NT2/D1 (cell line): ENCODE results near the gene TMEM38A.

ENCODE experiments used
- SUZ12 ChIP-seq: IDR thresholded peaks from 2 replicates; pipeline ENCODE4 v1.6.1; 2011; ENCODE audit not compliant: insufficient read length, insufficient read depth; ENCODE audit errors: extremely low read depth
- YY1 ChIP-seq: IDR thresholded peaks from 2 replicates; pipeline ENCODE4 v1.6.1; 2011; ENCODE audit not compliant: insufficient read length, insufficient read depth
- ZNF274 ChIP-seq: IDR thresholded peaks from 2 replicates; pipeline ENCODE4 v1.6.1; 2011; ENCODE audit warnings: mild to moderate bottlenecking, low read depth, low read length

DNA sequence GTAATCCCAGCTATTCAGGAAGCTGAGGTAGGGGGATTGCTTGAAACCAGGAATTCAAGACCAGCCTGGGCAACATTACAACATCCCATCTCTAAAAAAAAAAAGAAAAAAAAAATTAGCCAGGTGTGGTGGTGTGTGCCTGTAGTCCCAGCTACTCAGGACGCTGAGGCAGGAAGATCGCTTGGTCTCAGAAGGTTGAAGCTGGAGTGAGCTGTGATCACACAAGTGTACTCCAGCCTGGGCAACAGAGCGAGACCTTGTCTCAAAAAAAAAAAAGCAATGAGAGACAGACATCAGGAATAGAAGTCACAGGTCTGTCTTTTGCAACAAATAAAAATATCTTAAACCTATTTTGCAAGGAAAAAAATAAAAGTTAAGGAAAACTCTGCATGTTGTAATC lies 23.3 kb downstream of the TMEM38A start:
- no peak for TF ChIP-seq YY1
- no peak for TF ChIP-seq ZNF274
- no peak for TF ChIP-seq SUZ12
